DMS53 (cell line): ENCODE results near the gene CCDC158.
"Not testable (repeated sequence)": the region's sequence is repeated elsewhere in the genome, so short reads cannot be mapped to it uniquely, and the experiment has no call there.

Experiments used
- DNase-seq: peaks from one replicate; lab custom pipeline; 2025; lab: John Stamatoyannopoulos, UW

CCDC158 gene

DNA sequence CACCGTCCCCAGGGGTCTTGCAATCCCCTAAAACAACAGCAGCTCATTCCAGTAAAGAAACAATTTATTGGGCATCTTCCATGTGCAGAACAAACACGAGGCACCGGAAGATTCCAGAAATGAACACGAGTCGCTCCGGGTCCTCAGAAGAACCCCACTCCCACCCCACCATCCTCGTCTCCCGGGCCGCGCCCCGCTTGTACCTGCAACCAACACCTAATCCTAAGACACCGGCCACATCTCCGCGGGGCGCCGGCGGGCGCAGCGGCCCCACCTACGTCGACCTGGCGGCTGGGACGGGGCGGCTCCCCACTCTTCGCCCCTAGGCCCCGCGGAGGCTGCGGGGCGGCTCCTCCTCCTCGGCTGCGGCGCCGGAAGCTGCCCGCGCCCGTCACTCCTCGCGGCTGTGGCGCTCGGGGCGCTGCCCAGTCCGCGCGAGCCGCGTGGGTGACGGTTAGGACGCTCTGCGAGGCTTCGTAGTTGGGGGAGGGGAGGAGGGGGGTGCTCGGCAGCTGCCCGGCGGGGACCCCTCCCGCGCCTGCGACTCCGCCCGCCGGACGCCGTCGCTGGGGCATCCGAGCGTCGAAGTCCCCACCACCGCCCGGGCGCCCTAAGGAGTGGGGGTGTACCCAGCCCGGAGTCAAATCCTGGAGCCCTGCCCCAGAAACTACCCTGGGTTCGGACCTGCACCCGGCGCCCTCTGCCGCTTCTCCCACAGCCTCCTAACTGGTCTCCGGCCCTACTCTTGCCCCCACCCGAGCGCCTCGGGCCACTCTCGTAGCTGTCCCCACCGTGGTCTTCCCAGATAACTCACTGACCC is at the start of gene CCDC158:
Gene CCDC158 (minus strand): TSS at position 380 of the 820 bp plus-strand sequence. CDS start 17,934 bp downstream, outside the sequence.
- DNase-seq, result peak; percentile 62

DNA sequence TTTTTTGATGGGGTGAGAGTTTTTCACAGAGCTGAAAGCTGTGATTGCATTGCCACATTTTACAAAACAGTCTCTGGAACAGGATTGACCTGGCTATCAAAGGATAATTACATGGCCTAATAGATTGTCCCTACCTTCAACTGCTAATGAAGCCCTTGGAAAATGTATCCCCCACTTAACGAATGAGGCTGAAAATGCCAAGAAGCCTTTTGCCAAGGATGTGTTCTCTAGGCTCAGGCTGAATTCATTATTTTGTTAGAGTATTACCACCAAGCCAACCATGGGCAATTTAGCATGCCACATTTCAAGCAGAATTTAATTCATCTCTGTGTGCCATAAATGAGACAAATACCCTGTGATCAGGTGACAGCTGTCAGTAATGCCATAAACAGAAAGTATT is 49.6 kb upstream of the CCDC158 start:
- no peak for DNase-seq

DNA sequence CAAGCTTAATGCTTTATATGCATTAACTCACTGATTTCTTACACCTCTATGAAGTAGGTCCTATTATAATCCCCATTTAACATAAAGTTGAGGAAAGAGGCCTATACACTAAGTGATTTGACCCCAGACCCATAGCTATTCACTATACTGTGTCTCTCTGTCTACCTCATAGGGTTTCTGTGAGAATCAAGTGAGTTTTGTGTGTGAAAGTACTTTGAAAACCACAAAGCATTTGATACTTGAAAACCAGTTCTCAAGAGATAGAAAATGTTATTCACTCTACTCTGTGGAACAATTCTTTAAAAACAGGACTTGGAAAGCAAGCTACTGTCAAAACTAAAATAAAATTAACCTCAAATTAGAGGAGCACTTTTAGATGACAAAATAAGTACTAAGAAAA is 49.1 kb upstream of the CCDC158 start:
- no peak for DNase-seq

DNA sequence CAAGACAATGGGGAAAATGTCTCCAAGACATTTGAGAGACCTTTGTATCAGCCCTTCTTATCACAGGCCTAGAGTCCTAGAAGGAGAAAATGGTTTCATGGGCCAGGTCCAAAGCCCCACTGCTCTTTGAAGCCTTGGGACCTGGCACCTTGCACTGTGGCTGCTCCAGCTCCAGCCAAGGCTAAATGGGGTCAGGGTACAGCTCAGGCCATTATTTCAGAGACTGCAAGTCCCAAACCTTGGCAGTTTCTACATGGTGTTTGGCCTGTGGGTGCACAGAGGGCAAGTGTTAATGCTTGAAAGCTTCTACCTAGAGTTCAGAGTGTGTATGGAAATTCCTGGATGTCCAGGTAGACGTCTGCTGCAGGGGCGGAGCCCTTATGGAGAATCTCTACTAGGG is 42.6 kb upstream of the CCDC158 start:
- DNase-seq, result no peak

DNA sequence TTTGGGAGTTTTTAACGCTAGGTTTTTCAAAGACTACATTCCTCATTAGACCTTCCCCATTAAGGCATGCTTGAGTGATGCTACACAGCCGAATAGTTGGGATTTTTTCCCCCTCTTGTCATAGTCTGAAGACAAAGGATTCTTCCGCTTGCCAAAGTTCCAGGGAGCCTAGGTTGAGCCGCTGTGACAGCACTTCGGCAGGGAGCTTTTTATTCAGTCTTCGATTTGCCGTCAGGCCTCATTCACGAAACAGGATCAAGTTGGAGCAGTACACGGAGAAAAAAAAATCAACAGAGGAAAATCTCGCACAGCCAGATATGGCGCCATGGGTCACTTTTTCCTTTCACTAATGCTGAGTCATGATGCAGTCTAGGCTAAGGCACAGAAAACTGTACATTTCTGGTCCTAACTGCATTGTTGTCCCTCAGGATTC is 38.4 kb upstream of the CCDC158 start:
- DNase-seq, result no peak

DNA sequence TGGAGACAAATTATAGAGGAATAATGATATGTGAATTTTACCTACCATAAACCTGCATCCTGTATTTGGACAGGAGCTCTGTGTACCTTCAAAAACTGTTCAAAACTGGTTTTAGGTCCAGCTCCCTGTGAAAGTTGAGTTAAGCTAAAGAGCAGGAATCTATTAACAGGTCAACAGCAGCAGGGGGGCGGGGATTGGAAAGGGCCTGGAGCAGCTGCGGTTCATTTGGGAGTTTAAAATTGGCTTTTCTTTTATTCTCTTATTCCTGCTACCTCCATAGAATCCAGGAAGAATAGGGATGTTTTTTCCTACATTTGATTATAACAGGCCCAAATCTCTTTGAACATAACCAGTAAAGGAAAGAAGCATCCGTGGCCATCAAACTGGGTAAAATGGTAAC is 37.9 kb upstream of the CCDC158 start:
- no peak for DNase-seq

DNA sequence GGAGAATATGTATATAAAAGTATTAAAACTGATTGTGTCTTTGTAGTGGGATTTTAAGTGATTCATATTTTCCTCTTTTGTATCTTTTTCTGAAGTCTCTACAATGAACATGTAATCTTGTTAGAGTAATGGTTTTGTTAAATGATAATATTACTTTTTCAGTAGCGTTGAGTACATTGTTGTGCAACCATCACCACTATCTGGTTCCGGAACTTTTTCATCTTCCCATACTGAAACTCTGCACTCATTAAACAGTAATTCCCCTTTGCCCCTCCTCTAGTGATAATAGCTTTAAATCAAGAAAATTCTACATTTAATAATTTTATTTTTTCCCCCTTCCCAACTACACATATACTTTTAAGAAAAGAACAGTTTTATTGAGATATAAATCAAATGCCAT is 37.4 kb upstream of the CCDC158 start:
- DNase-seq, result no peak

DNA sequence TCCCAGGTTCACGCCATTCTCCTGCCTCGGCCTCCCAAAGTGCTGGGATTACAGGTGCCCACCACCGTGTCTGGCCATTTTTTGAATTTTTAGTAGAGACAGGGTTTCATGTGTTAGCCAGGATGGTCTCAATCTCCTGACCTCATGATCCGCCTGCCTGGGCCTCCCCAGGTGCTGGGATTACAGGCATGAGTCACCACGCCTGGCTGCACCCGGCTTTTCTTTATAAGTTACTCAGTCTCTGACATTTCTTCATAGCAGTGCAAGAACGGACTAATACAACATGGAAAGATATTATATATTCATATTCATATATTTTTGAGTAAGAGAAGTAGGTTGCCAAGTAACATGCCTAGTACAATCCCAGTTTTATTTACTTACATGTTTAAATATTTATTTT is 36.9 kb upstream of the CCDC158 start:
- DNase-seq, result no peak

DNA sequence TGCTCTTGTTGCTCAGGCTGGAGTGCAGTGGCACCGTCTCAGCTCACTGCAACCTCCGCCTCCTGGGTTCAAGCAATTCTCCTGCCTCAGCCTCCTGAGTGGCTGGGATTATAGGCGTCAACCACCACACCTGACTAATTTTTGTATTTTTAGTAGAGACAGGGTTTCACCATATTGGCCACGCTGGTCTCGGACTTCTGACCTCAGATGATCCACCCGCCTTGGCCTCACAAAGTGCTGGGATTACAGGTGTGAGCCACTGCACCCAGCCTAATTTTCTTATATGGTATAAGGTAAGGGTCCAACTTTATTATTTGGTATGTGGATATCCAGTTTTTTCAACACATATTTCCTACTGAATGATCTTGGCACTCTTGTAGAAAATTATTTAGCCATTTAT is 33.1 kb upstream of the CCDC158 start:
- not testable (repeated sequence) for DNase-seq

DNA sequence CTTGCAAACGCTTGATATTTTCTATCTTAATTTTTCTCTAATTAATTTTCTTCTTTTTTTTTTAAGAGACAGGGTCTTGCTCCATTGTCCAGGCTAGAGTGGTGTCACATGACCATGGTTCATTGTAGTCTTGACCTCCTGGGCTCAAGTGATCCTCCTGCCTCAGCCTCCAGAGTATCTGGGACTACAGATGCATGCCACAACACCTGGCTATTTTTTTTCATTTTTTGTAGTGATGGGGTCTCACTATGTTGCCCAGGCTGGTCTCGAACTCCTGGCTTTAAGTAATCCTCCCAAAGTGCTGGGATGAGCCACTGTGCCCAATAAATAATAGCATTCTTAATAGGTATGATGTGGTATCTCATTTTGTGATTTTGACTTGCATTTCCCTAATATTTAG is 32.3 kb upstream of the CCDC158 start:
- no peak for DNase-seq

DNA sequence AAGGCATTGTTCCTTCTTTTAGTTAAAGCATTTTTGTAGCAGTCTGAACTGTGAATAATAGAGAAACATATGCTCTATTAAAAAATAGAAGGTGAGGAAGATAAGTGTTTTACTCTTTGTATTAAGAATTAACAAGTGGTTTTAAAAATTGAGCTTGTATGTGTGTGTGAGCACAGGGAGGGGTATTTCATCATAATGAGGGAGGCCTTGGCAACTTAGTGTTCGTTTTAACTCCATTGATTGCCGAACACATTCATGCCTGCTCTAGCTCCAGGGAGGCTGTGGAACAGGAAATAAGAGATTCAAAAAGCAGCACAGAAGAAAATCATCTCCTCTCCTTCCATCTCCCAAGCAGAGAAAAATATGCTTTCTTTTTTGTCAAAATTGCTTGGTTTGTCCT is 28.9 kb upstream of the CCDC158 start:
- DNase-seq, result no peak

DNA sequence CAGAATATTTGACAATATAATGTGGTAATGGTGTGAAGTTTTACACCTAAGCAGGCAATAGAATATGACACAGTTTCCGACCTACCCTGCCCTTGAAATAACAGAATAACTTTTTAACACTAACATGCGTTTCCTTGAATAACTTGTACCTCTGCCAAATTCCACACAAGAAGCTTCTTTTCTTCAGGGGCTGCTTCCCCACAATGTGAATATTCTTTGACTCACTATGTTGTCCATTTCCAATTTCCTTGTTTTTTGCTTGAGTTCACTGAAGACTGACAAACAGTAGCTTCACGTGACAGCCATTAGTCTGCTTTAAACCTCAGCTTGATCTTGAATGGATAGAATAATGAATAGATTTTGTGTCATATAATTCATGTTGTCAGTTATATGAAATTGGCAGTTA is 28.4 kb upstream of the CCDC158 start:
- no peak for DNase-seq

DNA sequence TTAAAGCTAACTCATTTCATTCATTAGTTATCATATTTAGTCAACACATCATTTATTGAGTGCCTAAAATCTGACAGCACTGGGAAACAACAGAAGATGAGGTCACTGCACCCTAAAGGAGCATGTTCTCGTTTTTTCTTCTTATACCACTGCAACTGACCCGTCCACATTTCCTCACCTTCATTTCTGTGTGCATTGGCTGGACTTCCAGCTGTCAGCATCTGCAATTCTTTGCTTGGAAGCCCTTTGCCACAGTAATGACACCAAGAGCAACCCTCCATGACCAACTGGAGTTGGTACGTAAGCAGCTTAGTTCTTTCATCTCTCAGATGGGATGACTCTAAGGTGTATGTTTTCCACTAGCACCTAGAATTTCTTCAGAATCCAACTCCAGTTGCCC is 27.3 kb upstream of the CCDC158 start:
- DNase-seq, result no peak

DNA sequence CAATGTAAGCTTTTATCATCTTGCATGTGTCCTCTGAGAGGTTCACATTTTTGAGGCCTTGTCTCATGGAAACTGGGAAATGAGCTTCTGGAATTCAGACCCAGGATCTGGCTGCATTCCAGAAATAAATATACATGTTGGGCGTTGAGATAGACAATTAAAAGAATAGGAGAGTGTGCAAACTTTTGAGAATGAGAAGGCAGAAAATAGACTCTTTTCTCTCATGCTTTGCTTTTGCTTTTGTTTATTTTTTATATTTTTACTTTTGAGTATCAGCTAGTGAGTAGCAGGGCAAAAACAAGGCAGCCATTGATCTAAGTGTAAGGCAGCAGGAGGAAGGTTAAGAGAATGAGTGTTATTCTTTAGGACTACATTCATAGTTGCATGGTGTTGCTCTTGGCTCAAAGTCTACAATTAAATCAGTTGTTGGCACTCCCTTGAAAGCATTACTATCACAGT is 26.5 kb upstream of the CCDC158 start:
- DNase-seq, result no peak

DNA sequence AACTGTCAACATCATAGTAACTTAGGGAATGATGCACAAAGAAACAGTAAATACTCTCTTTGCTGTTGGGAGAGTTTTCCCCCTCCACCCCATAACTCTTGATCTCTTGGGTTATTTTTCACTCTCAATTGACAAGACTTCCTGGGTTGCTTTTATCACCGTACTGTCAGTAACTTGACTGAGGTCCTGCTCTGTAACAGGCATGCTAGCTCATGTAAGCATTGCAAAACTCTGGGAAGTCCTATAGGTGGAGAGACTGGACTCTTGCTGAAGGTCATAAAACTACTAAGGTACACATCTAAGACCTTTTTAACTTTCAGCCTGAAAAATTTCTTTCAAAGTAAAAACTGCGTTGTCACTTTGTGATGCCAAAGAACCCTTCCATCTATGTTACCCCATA is 25.0 kb upstream of the CCDC158 start:
- DNase-seq, result no peak

DNA sequence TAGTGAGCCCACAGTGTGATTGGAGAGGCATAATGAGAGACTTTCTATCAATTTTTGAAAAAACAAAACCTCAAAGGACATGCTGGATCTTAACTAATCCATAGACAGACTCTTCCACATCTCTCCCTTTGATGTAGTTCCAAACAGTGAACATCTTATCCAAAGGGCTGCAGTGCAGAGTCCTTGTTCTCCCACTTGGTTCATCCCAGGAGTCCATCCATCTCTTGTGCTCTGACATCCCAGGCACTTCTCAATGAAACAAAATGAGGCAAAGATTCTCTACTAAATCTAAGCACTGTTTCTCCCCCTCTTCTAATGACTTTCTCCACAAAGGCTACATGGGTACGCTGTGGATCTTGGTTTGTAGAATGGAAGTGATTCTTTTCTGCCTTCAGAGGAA is 22.4 kb upstream of the CCDC158 start:
- no peak for DNase-seq

DNA sequence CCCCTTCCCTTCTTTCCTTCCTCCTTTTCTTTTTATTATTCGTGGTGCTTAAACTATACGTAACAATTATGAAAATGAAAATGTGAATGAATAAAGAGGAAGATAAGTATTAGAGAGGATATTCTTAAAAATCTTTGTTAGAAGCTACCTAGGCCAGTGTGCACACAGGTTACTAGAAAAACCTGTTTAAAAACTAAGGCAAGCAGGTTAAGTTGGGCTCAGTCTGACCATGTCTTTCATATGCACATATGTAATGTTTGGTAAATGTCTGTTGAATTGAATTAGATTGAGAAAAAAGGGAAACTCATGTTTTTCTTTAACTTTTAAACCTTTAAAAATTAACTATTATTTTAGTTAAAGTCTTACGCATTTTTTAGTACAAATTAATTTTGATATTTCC is 21.9 kb upstream of the CCDC158 start:
- DNase-seq, result no peak

DNA sequence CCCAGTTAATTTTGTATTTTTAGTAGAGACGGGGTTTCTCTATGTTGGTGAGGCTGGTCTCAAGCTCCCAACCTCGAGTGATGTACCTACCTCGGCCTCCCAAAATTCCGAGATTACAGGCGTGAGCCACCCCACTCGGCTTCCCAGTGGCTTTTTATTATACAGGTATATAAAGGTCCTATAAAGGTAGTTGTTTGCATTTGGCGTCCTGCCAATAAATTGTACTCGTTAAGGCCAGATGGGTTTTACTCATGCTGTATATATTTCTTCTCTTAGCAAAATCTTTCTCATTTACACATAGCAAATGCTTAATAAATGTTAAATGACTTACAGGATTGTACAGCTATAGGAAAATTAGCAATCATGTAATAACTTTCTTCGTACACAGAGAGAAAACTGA is 20.9 kb upstream of the CCDC158 start:
- no peak for DNase-seq

DNA sequence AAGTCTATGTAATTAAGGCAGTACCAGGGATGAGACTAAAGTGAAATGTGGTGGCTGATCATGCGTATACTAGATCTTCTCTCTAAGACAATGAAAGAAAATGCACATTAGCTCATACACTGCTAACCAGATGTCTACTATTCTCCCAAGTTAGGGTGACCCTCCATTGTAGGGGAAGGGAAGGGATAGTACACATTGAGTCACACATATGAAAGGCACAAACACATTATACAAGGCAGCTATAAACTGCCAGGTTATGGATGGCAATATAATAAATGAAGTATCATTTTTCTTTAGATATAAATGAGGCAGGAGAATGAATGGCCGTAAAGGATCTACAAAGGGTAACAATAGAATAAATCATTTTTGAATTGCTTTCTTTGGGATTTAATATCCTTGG is 18.6 kb upstream of the CCDC158 start:
- DNase-seq, result no peak

DNA sequence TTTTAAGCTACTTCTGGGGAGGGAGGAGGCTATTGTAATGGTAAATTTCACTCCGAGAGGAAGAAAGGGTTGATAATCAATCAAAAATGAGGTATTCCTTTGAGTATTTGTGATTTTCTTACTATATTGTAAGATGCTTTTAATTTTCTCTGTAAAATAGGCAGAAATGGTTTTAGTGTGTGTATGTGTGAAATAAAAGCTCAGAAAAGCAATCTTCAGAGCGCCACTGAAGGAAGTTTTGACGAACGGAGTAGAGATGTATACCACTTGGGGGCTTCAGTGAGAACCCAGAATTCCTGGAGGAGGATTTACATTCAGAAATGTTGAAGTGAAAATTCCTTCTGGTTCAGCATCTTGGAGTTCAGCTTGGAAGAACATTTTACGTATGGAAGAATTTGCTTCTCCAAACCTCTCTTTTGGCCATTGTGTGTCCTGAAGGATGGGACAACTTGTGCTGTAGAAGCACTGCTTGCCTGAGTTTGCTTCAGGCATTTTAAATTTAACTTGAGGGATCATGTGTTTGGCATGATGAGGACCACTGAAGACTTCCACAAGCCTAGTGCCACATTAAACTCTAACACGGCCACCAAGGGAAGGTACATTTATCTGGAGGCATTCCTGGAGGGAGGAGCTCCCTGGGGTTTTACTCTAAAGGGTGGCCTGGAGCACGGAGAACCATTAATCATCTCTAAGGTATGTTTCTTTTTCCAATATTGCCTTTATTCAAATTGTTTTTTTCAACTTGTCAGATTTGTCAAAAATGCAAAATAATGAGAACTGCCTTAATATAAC is 14.8 kb upstream of the CCDC158 start:
- no peak for DNase-seq

DNA sequence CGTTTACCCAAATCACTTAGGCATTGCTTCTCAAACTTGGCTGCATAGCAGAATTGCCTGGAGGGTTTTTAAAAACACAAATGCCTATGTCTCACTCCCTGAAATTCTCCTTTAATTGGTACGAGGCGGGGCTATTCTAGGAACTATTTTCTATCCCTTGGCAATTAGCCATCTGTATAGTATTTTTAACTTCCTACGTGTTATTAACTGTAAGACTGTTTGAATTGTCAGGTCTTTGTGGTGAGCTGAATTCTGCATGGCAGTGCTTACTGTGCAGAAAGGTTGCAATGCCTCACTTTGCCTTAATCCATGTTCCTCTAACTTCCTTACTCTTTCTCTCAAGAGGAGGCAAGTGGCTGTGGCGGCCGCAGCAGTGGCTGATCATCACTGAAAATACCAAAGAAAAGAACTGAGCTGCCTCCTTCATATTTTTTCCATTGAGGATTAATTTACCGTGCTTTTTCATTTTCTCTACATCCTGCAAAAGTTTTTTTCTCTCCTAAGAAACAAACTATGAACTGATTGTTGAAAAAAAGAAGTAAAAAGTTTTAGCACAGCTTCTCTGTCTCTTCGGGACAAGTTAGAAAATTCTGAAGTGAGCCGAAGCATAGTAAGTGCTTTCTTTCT is 14.1 kb upstream of the CCDC158 start, which contains the start of gene SHROOM3:
Gene SHROOM3 (plus strand): TSS at position 329 of the 627 bp plus-strand sequence. CDS start 824 bp downstream, outside the sequence.
- no peak for DNase-seq

DNA sequence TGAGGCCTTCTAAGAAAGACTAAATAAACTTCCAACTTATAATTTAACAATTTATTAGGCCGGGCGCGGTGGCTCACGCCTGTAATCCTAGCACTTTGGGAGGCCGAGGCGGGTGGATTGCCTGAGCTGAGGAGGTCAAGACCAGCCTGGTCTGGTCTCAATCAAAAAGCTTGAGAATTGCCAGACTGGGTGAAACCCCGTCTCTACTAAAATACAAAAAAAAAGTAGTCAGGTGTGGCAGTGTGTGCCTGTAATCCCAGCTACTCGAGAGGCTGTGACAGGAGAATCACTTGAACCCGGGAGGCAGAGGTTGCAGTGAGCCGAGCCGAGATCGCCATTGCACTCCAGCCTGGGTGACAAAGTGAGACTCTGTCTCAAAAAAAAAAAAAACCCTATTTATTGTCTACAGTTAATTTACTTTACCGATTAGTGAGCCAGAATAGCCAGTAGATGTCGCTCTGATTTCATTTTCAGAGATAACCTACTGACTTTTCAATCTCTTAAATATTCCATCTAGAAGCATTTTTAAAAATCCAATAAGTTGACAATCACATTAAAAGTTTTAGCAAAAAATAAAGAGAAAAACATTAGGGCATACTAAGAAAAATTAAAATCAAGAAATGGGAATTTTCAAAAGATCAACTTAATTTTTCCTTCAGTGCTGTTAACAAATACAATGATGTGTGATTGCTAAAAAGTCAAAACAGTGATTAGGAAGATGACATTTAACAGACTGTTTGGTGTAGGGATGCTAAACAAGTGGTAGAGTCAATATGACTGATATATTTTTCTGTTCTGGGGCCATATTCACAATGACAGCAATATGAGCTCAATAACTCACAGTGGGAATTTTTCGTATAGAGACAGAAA is 9.8 kb upstream of the CCDC158 start:
- DNase-seq, result peak; percentile 74
